ENCODE results near the gene CROCC2.

CROCC2 gene

GRCh38 chr2:241014224-241014623 lies 108.1 kb downstream of the CROCC2 start:
- no peak for DNase-seq (ENCODE audit: low read depth in 2 of 2)

- DNase-seq (ENCODE audit: low read depth in 2 of 2), result no peak
These were observed 108.6 kb downstream of the CROCC2 start for GRCh38 chr2:241014764-241015163.

- DNase-seq (ENCODE audit: low read depth in 2 of 2), result no peak
These were observed 109.3 kb downstream of the CROCC2 start for GRCh38 chr2:241015439-241015838.

- no peak for DNase-seq (ENCODE audit: low read depth in 2 of 2)
These were observed 111.2 kb downstream of the CROCC2 start for GRCh38 chr2:241017228-241017940.

- no peak for DNase-seq (ENCODE audit: low read depth in 2 of 2)
These were observed 112.1 kb downstream of the CROCC2 start for GRCh38 chr2:241018051-241018891.

- no peak for DNase-seq (ENCODE audit: low read depth in 2 of 2)
These were observed 113.5 kb downstream of the CROCC2 start for GRCh38 chr2:241019441-241020139.

- no peak for DNase-seq (ENCODE audit: low read depth in 2 of 2)
These were observed 114.1 kb downstream of the CROCC2 start for GRCh38 chr2:241020201-241020600.

- DNase-seq (ENCODE audit: low read depth in 2 of 2), result no peak
These were observed 114.6 kb downstream of the CROCC2 start for GRCh38 chr2:241020629-241021190.

GRCh38 chr2:241025639-241026038 lies 119.5 kb downstream of the CROCC2 start:
- no peak for DNase-seq (ENCODE audit: low read depth in 2 of 2)

- DNase-seq (ENCODE audit: low read depth in 2 of 2), result no peak
These were observed 123.6 kb downstream of the CROCC2 start for GRCh38 chr2:241029599-241030332.

- no peak for DNase-seq (ENCODE audit: low read depth in 2 of 2)
These were observed 124.2 kb downstream of the CROCC2 start for GRCh38 chr2:241030333-241030680.

- no peak for DNase-seq (ENCODE audit: low read depth in 2 of 2)
These were observed 124.7 kb downstream of the CROCC2 start for GRCh38 chr2:241030883-241031282.

GRCh38 chr2:241031436-241032165 lies 125.5 kb downstream of the CROCC2 start:
- DNase-seq (ENCODE audit: low read depth in 2 of 2), result no peak

GRCh38 chr2:241033336-241033987 lies 127.3 kb downstream of the CROCC2 start:
- no peak for DNase-seq (ENCODE audit: low read depth in 2 of 2)

- DNase-seq (ENCODE audit: low read depth in 2 of 2), result no peak
These were observed 127.9 kb downstream of the CROCC2 start for GRCh38 chr2:241033994-241034393.

GRCh38 chr2:241034490-241035141 lies 128.5 kb downstream of the CROCC2 start:
- DNase-seq (ENCODE audit: low read depth in 2 of 2), result no peak

- DNase-seq (ENCODE audit: low read depth in 2 of 2), result no peak
These were observed 129.1 kb downstream of the CROCC2 start for GRCh38 chr2:241035142-241035817.

GRCh38 chr2:241035818-241036396 lies 129.8 kb downstream of the CROCC2 start:
- DNase-seq (ENCODE audit: low read depth in 2 of 2), result no peak
